Measurements from ENCODE around the gene KCNK16. TPM values are rescaled to one million over a fixed set of nuclear protein-coding genes. Genes with fewer than 3 reads are reported as not detected.
A peak's percentile ranks its signal among the peaks of the same experiment; 100 is the strongest.

KCNK16 gene
- total RNA-seq, 4 donors from 2014 or later, result not detected

DNA sequence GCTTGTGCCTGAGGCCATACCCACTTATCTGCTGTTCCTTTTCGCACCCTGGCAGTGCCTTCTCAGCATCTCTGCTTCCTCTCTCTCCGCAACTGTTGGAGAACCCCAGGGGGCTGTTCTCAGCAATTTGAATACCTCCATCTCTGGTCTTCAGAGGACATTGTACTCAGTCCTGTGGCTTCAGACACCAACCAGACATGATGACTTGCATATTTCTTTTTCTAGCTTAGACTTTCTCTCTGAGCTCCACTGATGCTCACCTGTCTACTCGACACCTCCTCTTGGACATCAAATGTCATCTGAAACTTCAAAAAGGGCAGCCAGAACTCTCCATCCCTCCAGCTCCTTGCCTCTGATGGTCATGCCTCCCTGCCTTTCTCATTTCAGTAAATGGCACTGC, 18.9 kb upstream of the KCNK16 start:
- WGBS, 2 donors, result 85 to 92% methylated on average over 3 of the region's 3 CpGs
- no peaks in the 10 kb centered on the region for H3K36me3 ChIP-seq
- no peaks in the 10 kb centered on the region for H3K27me3 ChIP-seq
- H3K4me1 ChIP-seq, result peaks cover 0 to 29% (median 2%) of the 10 kb centered on the region in 4 donors
- H3K4me3 ChIP-seq, result no peak overlapping the region
- DNase-seq (ENCODE audit: low spot score in 2 of 2), result no peak
- H3K27ac ChIP-seq, result no peak overlapping the region
- TF ChIP-seq CTCF (IDR thresholded peaks at IDR 0.05) (no peak), EP300 (IDR thresholded peaks at IDR 0.05) (no peak), POLR2A (IDR thresholded peaks at IDR 0.05) (no peak)
- H3K9me3 ChIP-seq, result no peaks in the 10 kb centered on the region

GRCh38 chr6:39339868-39340550, 17.5 kb upstream of the KCNK16 start:
- 37% methylated on average over 10 of the region's 10 CpGs for WGBS, 2 donors
- Histone ChIP-seq H3K9me3 (no peaks in the 10 kb centered on the region), H3K27ac (no peak overlapping the region), H3K36me3 (no peaks in the 10 kb centered on the region), H3K27me3 (no peaks in the 10 kb centered on the region), H3K4me3 (no peak overlapping the region), H3K4me1 (peaks cover 0 to 39% (median 4%) of the 10 kb centered on the region in 4 donors)
- TF ChIP-seq CTCF (IDR thresholded peaks at IDR 0.05) (no peak), POLR2A (IDR thresholded peaks at IDR 0.05) (no peak), EP300 (IDR thresholded peaks at IDR 0.05) (no peak)
- DNase-seq (ENCODE audit: low spot score in 2 of 2), result no peak

GRCh38 chr6:39339096-39339867, 16.8 kb upstream of the KCNK16 start:
- DNase-seq (ENCODE audit: low spot score in 2 of 2), result no peak
- TF ChIP-seq EP300 (IDR thresholded peaks at IDR 0.05), result no peak
- Histone ChIP-seq H3K9me3 (no peaks in the 10 kb centered on the region), H3K27ac (no peak overlapping the region), H3K4me1 (peaks cover 0 to 39% (median 4%) of the 10 kb centered on the region in 4 donors), H3K27me3 (no peaks in the 10 kb centered on the region), H3K4me3 (no peak overlapping the region), H3K36me3 (no peaks in the 10 kb centered on the region)
- 63 to 64% methylated on average over 9 of the region's 9 CpGs for WGBS, 2 donors

DNA sequence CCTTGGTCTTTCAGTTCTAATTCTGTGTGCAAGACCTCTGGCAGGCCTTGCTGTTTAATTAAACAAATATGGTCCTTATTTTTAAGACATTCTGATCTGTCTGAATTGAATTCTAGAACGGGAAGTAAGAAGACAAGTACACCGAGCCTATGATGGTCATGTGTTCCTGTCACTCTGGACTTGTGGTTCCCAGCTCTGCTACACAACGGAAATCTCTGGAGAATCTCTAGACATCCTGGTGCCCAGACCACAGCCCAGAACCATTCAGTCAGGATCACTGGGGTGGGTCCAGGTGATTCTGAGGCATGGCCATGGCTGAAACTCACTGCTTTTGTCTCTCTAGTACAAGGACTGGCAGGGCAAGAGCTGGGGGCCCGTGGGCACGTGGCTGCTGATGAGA, 15.9 kb upstream of the KCNK16 start:
- no peak overlapping the region for H3K4me3 ChIP-seq
- H3K4me1 ChIP-seq, result peaks cover 0 to 37% (median 4%) of the 10 kb centered on the region in 4 donors
- 68 to 71% methylated on average over 5 of the region's 5 CpGs for WGBS, 2 donors
- no peaks in the 10 kb centered on the region for H3K27me3 ChIP-seq
- H3K36me3 ChIP-seq, result no peaks in the 10 kb centered on the region
- no peak overlapping the region for H3K27ac ChIP-seq
- H3K9me3 ChIP-seq, result no peaks in the 10 kb centered on the region
- no peak for DNase-seq (ENCODE audit: low spot score in 2 of 2)
- peak in 1 of 2 donors; percentile 7 for TF ChIP-seq EP300 (IDR thresholded peaks at IDR 0.05)
- TF ChIP-seq CTCF (IDR thresholded peaks at IDR 0.05), result no peak
- TF ChIP-seq POLR2A (IDR thresholded peaks at IDR 0.05), result no peak

- H3K9me3 ChIP-seq, result no peaks in the 10 kb centered on the region
- DNase-seq (ENCODE audit: low spot score in 2 of 2), result no peak
- TF ChIP-seq EP300 (IDR thresholded peaks at IDR 0.05), result no peak
- no peak for TF ChIP-seq POLR2A (IDR thresholded peaks at IDR 0.05)
- no peak for TF ChIP-seq CTCF (IDR thresholded peaks at IDR 0.05)
- no peaks in the 10 kb centered on the region for H3K27me3 ChIP-seq
- H3K27ac ChIP-seq, result no peak overlapping the region
- no peaks in the 10 kb centered on the region for H3K36me3 ChIP-seq
- H3K4me1 ChIP-seq, result peaks cover 0 to 27% (median 4%) of the 10 kb centered on the region in 4 donors
- no peak overlapping the region for H3K4me3 ChIP-seq
- 30 to 50% methylated on average over 5 of the region's 5 CpGs for WGBS, 2 donors
These were observed 13.5 kb upstream of the KCNK16 start for GRCh38 chr6:39335780-39336545.
